H1 (cell line): ENCODE measurements around the gene FAM111A. TPM values are rescaled to one million over a fixed set of nuclear protein-coding genes. Genes with fewer than 3 reads are reported as not detected.

ENCODE experiments used
- CBX8 ChIP-seq: fragments of 300-800, 300-1000 bp; sonication (generic); IDR thresholded peaks from 2 replicates; pipeline ENCODE4 v1.7.1; 2016; ENCODE audit warnings: low read depth, low read length, borderline replicate concordance
- CREB1 ChIP-seq: IDR thresholded peaks from 2 replicates; pipeline ENCODE4 v1.6.1; 2012; ENCODE audit warnings: inconsistent platforms
- CTCF ChIP-seq, 3 experiments: IDR thresholded peaks; 1 replicate in 2 of 3; 2 replicates in 1 of 3; pipeline versions ENCODE4 v1.5.1 to v1.6.1; 2011; ENCODE audit warnings: low read length in 3 of 3, mild to moderate bottlenecking in 3 of 3, inconsistent platforms in 2 of 3, low read depth in 1 of 3, moderate library complexity in 1 of 3; ENCODE audit not compliant: insufficient read depth in 1 of 3; ENCODE audit errors: control extremely low read depth in 1 of 3
- EGR1 ChIP-seq: IDR thresholded peaks from 2 replicates; pipeline ENCODE4 v1.6.1; 2011; ENCODE audit warnings: low read depth, low read length, borderline replicate concordance
- HDAC2 ChIP-seq, 2 experiments: fragments of 300-600 bp in 1 of 2; sonication (generic) in 1 of 2; IDR thresholded peaks; 2 replicates each; pipeline ENCODE4 v1.6.1; 2011 to 2012; ENCODE audit warnings: low read depth in 2 of 2, low read length in 2 of 2, mild to moderate bottlenecking in 2 of 2, moderate library complexity in 2 of 2, borderline replicate concordance in 1 of 2, inconsistent platforms in 1 of 2
- JUN ChIP-seq: IDR thresholded peaks from 2 replicates; pipeline ENCODE4 v1.6.1; 2011; ENCODE audit warnings: low read depth, mild to moderate bottlenecking, improper control_type of control experiment, low read length
- JUND ChIP-seq: IDR thresholded peaks from 2 replicates; pipeline ENCODE4 v1.6.1; 2011; ENCODE audit warnings: mild to moderate bottlenecking, improper control_type of control experiment, low read length
- KDM4A ChIP-seq: IDR thresholded peaks from one replicate; pipeline ENCODE4 v1.7.1; 2012; ENCODE audit warnings: low read depth, mild to moderate bottlenecking, moderate library complexity, low read length, inconsistent platforms; ENCODE audit not compliant: severe bottlenecking
- KDM5A ChIP-seq: fragments of 200-600 bp; IDR thresholded peaks from 2 replicates; pipeline ENCODE4 v1.7.1; 2012; ENCODE audit warnings: mild to moderate bottlenecking, low read length, inconsistent platforms, mixed read lengths
- POLR2A ChIP-seq, 2 experiments: IDR thresholded peaks; 1 replicate in 1 of 2; 2 replicates in 1 of 2; pipeline ENCODE4 v1.6.1; 2011; ENCODE audit warnings: low read depth in 2 of 2, low read length in 2 of 2, mild to moderate bottlenecking in 2 of 2; ENCODE audit errors: control extremely low read depth in 1 of 2
- RAD21 ChIP-seq, 2 experiments: IDR thresholded peaks in 1 of 2; conservative IDR thresholded peaks in 1 of 2; 2 replicates each; pipeline ENCODE4 v1.6.1; 2011; ENCODE audit warnings: low read depth in 2 of 2, low read length in 2 of 2, improper control_type of control experiment in 1 of 2, inconsistent platforms in 1 of 2, mild to moderate bottlenecking in 1 of 2, moderate library complexity in 1 of 2
- RXRA ChIP-seq: IDR thresholded peaks from 2 replicates; pipeline ENCODE4 v1.6.1; 2011; ENCODE audit warnings: low read depth, mild to moderate bottlenecking, low read length, moderate library complexity; ENCODE audit not compliant: insufficient read depth
- SIN3A ChIP-seq, 2 experiments: IDR thresholded peaks in 1 of 2; conservative IDR thresholded peaks in 1 of 2; 2 replicates each; pipeline ENCODE4 v1.6.1; 2011 to 2012; ENCODE audit warnings: low read length in 2 of 2, improper control_type of control experiment in 1 of 2, low read depth in 1 of 2, mild to moderate bottlenecking in 1 of 2
- SUZ12 ChIP-seq: fragments of 200-600 bp; sonication (generic); IDR thresholded peaks from 2 replicates; pipeline ENCODE4 v1.6.1; 2012; ENCODE audit warnings: mild to moderate bottlenecking, inconsistent platforms, low read length, moderate library complexity, mixed read lengths
- TAF1 ChIP-seq: IDR thresholded peaks from 2 replicates; pipeline ENCODE4 v1.6.1; 2011; ENCODE audit warnings: mild to moderate bottlenecking, low read depth, low read length
- TAF7 ChIP-seq: optimal IDR thresholded peaks from 2 replicates; pipeline ENCODE3; 2011; ENCODE audit warnings: low read depth, mild to moderate bottlenecking, inconsistent platforms, low read length, moderate library complexity, borderline replicate concordance
- TBP ChIP-seq: IDR thresholded peaks from 2 replicates; pipeline ENCODE4 v1.6.1; 2011; ENCODE audit warnings: low read depth, low read length, improper control_type of control experiment
- TEAD4 ChIP-seq: IDR thresholded peaks from 2 replicates; pipeline ENCODE4 v1.6.1; 2012; ENCODE audit warnings: low read depth, low read length, inconsistent platforms, mixed read lengths
- polyA plus RNA-seq, 7 experiments: library from polyadenylated mRNA; depleted of rRNA in 3 of 7; stranded (reverse) in 5 of 7; unstranded in 2 of 7; fragments of >200 nt in 5 of 7; fragments of 200-250 nt in 2 of 7; gene quantifications; 1 replicate in 5 of 7; 2 replicates in 1 of 7; 4 replicates in 1 of 7; pipeline versions ENCODE4 v1.2.1 to v1.2.3, GENCODE V29; 2011 to 2013; ENCODE audit warnings: missing spikeins in 2 of 7, mixed read lengths in 2 of 7
- total RNA-seq: library from RNA; stranded (reverse); fragmentation: NEBNext Ultra II Directional; extraction: Animal tissue kit (Norgen Biotek cat#: 25700); gene quantifications from 2 replicates; pipeline ENCODE4 v1.2.1, GENCODE V29; 2021
- TF ChIP-seq, protein P1 (sequence below): IDR thresholded peaks from 2 replicates; pipeline ENCODE4 v1.6.1; 2012; ENCODE audit warnings: inconsistent platforms

The FAM111A gene
- total and polyA plus RNA-seq, 2 of the 8 experiments (the other 6 are each of a cell fraction or from before 2014, with no cell fraction given): 10.2 to 29.9 TPM

DNA sequence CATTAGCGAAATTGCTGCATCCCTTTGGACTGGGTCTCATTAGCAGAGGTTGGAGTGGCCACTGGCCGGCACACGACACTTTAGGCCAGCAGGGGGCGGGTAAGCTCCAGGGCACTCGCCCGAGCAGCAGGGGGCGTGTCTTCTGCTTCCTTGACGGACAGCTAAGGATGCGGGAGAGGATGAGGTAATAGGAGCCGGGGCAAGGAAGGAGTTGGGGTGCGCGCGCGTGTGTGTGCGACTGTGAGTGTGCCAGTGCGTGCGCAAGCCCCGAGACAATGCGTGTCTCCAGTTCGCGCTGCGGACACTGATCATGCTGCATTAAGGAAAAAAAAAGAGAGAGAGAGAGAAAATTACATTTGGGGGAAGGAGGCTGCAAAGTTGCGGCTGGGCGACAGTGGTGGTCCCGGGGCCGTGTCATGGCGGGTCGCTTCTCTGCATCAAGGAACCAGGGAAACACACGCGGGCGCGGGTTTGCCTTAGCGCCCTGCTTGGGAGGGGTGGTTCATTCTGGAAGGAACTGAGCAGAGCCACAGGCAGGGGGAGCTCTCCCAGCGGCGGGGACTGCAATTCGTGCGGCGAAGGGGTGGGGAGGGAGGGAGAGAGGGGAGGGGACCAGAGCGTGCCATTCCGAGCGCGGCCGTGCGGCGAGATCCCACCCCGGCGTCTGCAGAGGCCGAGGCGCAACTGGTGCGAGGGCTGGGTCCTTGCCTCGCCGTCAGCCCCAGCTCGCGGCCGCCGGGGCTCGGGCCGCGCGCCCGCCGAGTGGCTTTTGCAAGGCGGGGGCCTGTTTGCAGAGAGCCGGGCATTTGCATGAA lies 29.1 kb downstream of the FAM111A start, which contains the start of gene DTX4 (continued):
- no peak for TF ChIP-seq TAF7
- no peak; the same call in 1 of the 2 replicates for TF ChIP-seq JUN
- no peak for TF ChIP-seq KDM5A
- 0 out of 2 replicates have a peak, but pooled peaks have one; percentile 41 for TF ChIP-seq CREB1
- peak; percentile 46; the same call in 1 of the 2 replicates for TF ChIP-seq EGR1
- 0 out of 2 replicates have a peak, but pooled peaks have one; percentile 42 for TF ChIP-seq TEAD4
- peak; percentile 61 to 64; a peak in 1 of 4 replicates for TF ChIP-seq SIN3A (conservative IDR thresholded peaks at IDR 0.05 in 1 of 2, IDR thresholded peaks at IDR 0.05 in 1 of 2; ENCODE audit: low read depth in 1 of 2, low read length in 2 of 2)
- 0 out of 4 replicates have a peak, but pooled peaks of 1 of the 2 experiments have one; percentile 73 for TF ChIP-seq HDAC2 (IDR thresholded peaks at IDR 0.05; ENCODE audit: borderline replicate concordance in 1 of 2, low read depth in 2 of 2, low read length in 2 of 2)
- peak; percentile 69; the same call in 1 of the 2 replicates for TF ChIP-seq JUND
- peak; percentile 90 to 98 (median 95) for TF ChIP-seq CTCF (IDR thresholded peaks at IDR 0.05; ENCODE audit: control extremely low read depth in 1 of 3, insufficient read depth in 1 of 3, low read depth in 1 of 3, low read length in 3 of 3)
- TF ChIP-seq, protein P1, sequence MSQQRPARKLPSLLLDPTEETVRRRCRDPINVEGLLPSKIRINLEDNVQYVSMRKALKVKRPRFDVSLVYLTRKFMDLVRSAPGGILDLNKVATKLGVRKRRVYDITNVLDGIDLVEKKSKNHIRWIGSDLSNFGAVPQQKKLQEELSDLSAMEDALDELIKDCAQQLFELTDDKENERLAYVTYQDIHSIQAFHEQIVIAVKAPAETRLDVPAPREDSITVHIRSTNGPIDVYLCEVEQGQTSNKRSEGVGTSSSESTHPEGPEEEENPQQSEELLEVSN: peak; percentile 69
- TF ChIP-seq RXRA: no peak
- peak; percentile 91 to 93 for TF ChIP-seq RAD21 (IDR thresholded peaks at IDR 0.05 in 1 of 2, conservative IDR thresholded peaks at IDR 0.05 in 1 of 2; ENCODE audit: low read depth in 2 of 2, low read length in 2 of 2)
- TF ChIP-seq TAF1: peak; percentile 61
- TF ChIP-seq TBP: no peak; the same call in 1 of the 2 replicates
- peak; percentile 84 for TF ChIP-seq KDM4A
- peak; percentile 22; the same call in 1 of the 2 replicates for TF ChIP-seq SUZ12
- TF ChIP-seq CBX8: no peak
- TF ChIP-seq POLR2A (IDR thresholded peaks at IDR 0.05; ENCODE audit: control extremely low read depth in 1 of 2, low read depth in 2 of 2, low read length in 2 of 2): peak; percentile 63 to 72
